Measurements from ENCODE around the gene HPN. TPM values are rescaled to one million over a fixed set of nuclear protein-coding genes. Genes with fewer than 3 reads are reported as not detected.
"Not testable (repeated sequence)": the region's sequence is repeated elsewhere in the genome, so short reads cannot be mapped to it uniquely, and the experiment has no call there.

Gene HPN
- total and polyA plus RNA-seq, 10 of the 15 experiments (the other 5 are each of a cell fraction or from before 2014, with no cell fraction given): 0.21 to 0.35 TPM; not detected in 8

DNA sequence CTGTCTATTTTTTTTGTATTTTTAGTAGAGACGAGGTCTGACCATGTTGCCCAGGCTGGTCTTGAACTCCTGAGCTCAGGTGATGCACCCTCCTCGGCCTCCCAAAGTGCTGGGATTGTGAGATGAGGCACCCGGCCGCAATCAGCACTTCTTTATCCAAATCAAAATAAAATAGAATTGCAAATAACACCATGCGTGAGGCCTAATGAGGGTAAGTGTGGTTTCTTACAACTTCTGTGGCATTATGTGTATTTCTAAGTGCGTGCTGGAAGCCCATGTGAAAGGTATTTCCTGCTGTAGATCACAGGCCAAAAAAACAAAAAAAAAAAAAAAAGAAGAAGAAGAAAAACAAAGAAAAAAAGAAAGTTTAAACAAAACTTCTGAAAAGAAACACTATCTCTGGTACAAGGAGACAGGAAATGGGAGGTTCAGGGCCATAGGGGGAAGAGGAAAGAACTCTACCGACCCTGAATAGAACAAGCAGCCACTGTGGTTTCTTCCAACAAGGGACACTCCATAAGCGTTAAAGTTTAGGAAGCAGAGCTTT lies 44.4 kb upstream of the HPN start:
- Histone ChIP-seq H3K27me3 (replicated peaks in 1 of 2; ENCODE audit: control insufficient read depth in 2 of 2, insufficient read depth in 2 of 2, low read length in 1 of 2) (no peaks in the 10 kb centered on the region), H3K9ac (ENCODE audit: control insufficient read depth, insufficient read depth, low read length) (no peak overlapping the region), H3K27ac (ENCODE audit: control insufficient read depth, insufficient read depth) (peak overlapping the region; percentile 35), H3K4me3 (no peak overlapping the region), H3K4me2 (ENCODE audit: control insufficient read depth, insufficient read depth) (no peak overlapping the region), H3K9me3 (replicated peaks; ENCODE audit: control insufficient read depth, insufficient read depth, low read length) (no peaks in the 10 kb centered on the region; the same call in 2 of the 3 replicates), H3K4me1 (ENCODE audit: control insufficient read depth, insufficient read depth, low read length) (peaks cover 29% of the 10 kb centered on the region), H4K20me1 (ENCODE audit: control insufficient read depth, insufficient read depth) (no peaks in the 10 kb centered on the region), H2AFZ (ENCODE audit: control insufficient read depth, low read depth, low read length) (peak overlapping the region; percentile 87), H3K36me3 (ENCODE audit: control insufficient read depth in 2 of 2, insufficient read depth in 2 of 2, low read length in 1 of 2) (no peaks in the 10 kb centered on the region), H3K79me2 (ENCODE audit: control insufficient read depth, insufficient read depth, low read length) (peaks cover 22% of the 10 kb centered on the region)
- intact Hi-C loops (cut with micrococcal nuclease; ENCODE audit: unreplicated experiment): no loop called here
- FAIRE-seq (peak; percentile 7), DNase-seq (ENCODE audit: low read depth, low spot score) (no peak), ATAC-seq (no peak)
- SMC1A ChIA-PET (ENCODE audit: uncharacterized antibody, unreplicated experiment): interaction anchor here (1.0 to 1.2 kb wide), 2 partner anchors 8 to 23 kb away, joined by 3 to 9 read pairs; no protein-coding TSS in a partner anchor
- CTCF ChIA-PET: interaction anchor here (1.7 kb wide), 1 partner anchor 23 kb away, joined by 4 read pairs; no protein-coding TSS in a partner anchor
- in situ Hi-C loops (cut with MboI): no loop called here
- BruUV-seq (replicated peaks): no TSS peak
- TF ChIP-seq, protein P1, sequence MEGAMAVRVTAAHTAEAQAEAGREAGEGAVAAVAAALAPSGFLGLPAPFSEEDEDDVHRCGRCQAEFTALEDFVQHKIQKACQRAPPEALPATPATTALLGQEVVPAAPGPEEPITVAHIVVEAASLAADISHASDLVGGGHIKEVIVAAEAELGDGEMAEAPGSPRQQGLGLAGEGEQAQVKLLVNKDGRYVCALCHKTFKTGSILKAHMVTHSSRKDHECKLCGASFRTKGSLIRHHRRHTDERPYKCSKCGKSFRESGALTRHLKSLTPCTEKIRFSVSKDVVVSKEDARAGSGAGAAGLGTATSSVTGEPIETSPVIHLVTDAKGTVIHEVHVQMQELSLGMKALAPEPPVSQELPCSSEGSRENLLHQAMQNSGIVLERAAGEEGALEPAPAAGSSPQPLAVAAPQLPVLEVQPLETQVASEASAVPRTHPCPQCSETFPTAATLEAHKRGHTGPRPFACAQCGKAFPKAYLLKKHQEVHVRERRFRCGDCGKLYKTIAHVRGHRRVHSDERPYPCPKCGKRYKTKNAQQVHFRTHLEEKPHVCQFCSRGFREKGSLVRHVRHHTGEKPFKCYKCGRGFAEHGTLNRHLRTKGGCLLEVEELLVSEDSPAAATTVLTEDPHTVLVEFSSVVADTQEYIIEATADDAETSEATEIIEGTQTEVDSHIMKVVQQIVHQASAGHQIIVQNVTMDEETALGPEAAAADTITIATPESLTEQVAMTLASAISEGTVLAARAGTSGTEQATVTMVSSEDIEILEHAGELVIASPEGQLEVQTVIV (IDR thresholded peaks at IDR 0.05; ENCODE audit: borderline replicate concordance, partially characterized antibody): no peak
- TF ChIP-seq RUNX3 (IDR thresholded peaks at IDR 0.05; ENCODE audit: low read length): peak; percentile 22; the same call in 1 of the 2 replicates
- 60% methylated on average over 7 of the region's 8 CpGs for WGBS (ENCODE audit: insufficient coverage, insufficient replicate concordance, low lambda C conversion rate, missing lambda C conversion rate)
- POLR2A ChIA-PET: interaction anchor here (0.7 kb wide), 1 partner anchor 1143 kb away, joined by 3 read pairs; the partner anchor contains the start of gene CAPNS1
- RAD21 ChIA-PET (ENCODE audit: unreplicated experiment): no interaction called here

DNA sequence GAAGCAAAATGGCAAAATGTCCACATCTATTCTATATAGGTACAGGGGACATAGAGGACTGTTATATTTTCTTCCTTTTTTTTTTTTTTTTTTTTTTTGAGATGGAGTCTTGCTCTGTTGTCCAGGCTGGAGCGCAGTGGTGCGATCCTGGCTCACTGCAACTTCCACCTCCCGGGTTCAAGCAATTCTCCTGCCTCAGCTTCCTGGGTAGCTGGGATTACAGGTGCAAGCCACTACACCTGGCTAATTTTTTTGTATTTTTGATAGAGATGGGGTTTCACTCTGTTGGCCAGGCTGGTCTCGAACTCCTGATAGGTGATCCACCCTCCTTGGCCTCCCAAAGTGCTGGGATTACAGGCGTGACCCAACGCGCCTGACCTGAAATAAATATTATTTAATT lies 43.3 kb upstream of the HPN start:
- Histone ChIP-seq H3K79me2 (ENCODE audit: control insufficient read depth, insufficient read depth, low read length) (peaks cover 31% of the 10 kb centered on the region), H3K27ac (ENCODE audit: control insufficient read depth, insufficient read depth) (peak overlapping the region; percentile 86; the same call in 1 of the 2 replicates), H3K4me1 (ENCODE audit: control insufficient read depth, insufficient read depth, low read length) (peaks cover 37% of the 10 kb centered on the region)
- H3K4me3 ChIP-seq; SMC1A ChIA-PET (ENCODE audit: uncharacterized antibody, unreplicated experiment); CTCF ChIA-PET; BruUV-seq (replicated peaks); H2AFZ ChIP-seq (ENCODE audit: control insufficient read depth, low read depth, low read length); FAIRE-seq; ATAC-seq; H4K20me1 ChIP-seq (ENCODE audit: control insufficient read depth, insufficient read depth); H3K4me2 ChIP-seq (ENCODE audit: control insufficient read depth, insufficient read depth); H3K9me3 ChIP-seq (replicated peaks; ENCODE audit: control insufficient read depth, insufficient read depth, low read length); H3K36me3 ChIP-seq (ENCODE audit: control insufficient read depth in 2 of 2, insufficient read depth in 2 of 2, low read length in 1 of 2); intact Hi-C loops (cut with micrococcal nuclease; ENCODE audit: unreplicated experiment); in situ Hi-C loops (cut with MboI); H3K9ac ChIP-seq (ENCODE audit: control insufficient read depth, insufficient read depth, low read length); H3K27me3 ChIP-seq (replicated peaks in 1 of 2; ENCODE audit: control insufficient read depth in 2 of 2, insufficient read depth in 2 of 2, low read length in 1 of 2); DNase-seq (ENCODE audit: low read depth, low spot score): not testable (repeated sequence)
- ChIA-PET RAD21 (ENCODE audit: unreplicated experiment) (interaction anchor here (3.5 kb wide), 1 partner anchor 8 kb away, joined by 33 read pairs; no protein-coding TSS in a partner anchor), POLR2A (interaction anchor here (1.1 to 4.7 kb wide), 2 partner anchors 8 to 24 kb away, joined by 4 to 38 read pairs; no protein-coding TSS in a partner anchor)
- WGBS (ENCODE audit: insufficient coverage, insufficient replicate concordance, low lambda C conversion rate, missing lambda C conversion rate): over 99% methylated on average over 7 of the region's 7 CpGs
